Bone marrow (tissue), 2 donors: ENCODE measurements around the gene MED13L.
A peak's percentile ranks its signal among the peaks of the same experiment; 100 is the strongest.

Experiments used
- DNase-seq, 2 donors: peaks; one replicate each; lab custom pipeline; 2025; lab: John Stamatoyannopoulos, UW

The MED13L gene

GRCh38 chr12:116087962-116088361 is 189.5 kb downstream of the MED13L start:
- DNase-seq, result peak in 1 of 2 donors; percentile 38

GRCh38 chr12:116087399-116087798 is 190.1 kb downstream of the MED13L start:
- peak in 1 of 2 donors; percentile 34 for DNase-seq

- no peak for DNase-seq
Measured at GRCh38 chr12:116080415-116080814, 197.1 kb downstream of the MED13L start.

GRCh38 chr12:116078396-116078795 is 199.1 kb downstream of the MED13L start:
- no peak for DNase-seq

GRCh38 chr12:116077431-116077830 is 200.1 kb downstream of the MED13L start:
- no peak for DNase-seq

GRCh38 chr12:116076399-116076798 is 201.1 kb downstream of the MED13L start:
- DNase-seq, result no peak

- DNase-seq, result no peak
Measured at GRCh38 chr12:116074686-116075085, 202.8 kb downstream of the MED13L start.

GRCh38 chr12:116071555-116072230 is 205.8 kb downstream of the MED13L start:
- DNase-seq, result no peak

- no peak for DNase-seq
Measured at GRCh38 chr12:116070444-116070843, 207.0 kb downstream of the MED13L start.

GRCh38 chr12:116069943-116070342 is 207.6 kb downstream of the MED13L start:
- DNase-seq, result no peak

- DNase-seq, result no peak
Measured at GRCh38 chr12:116068853-116069252, 208.6 kb downstream of the MED13L start.

GRCh38 chr12:116068371-116068770 is 209.1 kb downstream of the MED13L start:
- no peak for DNase-seq

GRCh38 chr12:116067892-116068291 is 209.6 kb downstream of the MED13L start:
- peak in 1 of 2 donors; percentile 11 for DNase-seq

GRCh38 chr12:116066381-116067230 is 210.9 kb downstream of the MED13L start:
- peak in 1 of 2 donors; percentile 28 for DNase-seq

GRCh38 chr12:116065606-116066005 is 211.9 kb downstream of the MED13L start:
- DNase-seq, result no peak

GRCh38 chr12:116064493-116064892 is 213.0 kb downstream of the MED13L start:
- no peak for DNase-seq

- DNase-seq, result no peak
Measured at GRCh38 chr12:116062698-116063097, 214.8 kb downstream of the MED13L start.

- DNase-seq, result peak in 1 of 2 donors; percentile 65
Measured at GRCh38 chr12:116060764-116061163, 216.7 kb downstream of the MED13L start.

GRCh38 chr12:116059904-116060303 is 217.6 kb downstream of the MED13L start:
- DNase-seq, result no peak

GRCh38 chr12:116058574-116058973 is 218.9 kb downstream of the MED13L start:
- no peak for DNase-seq

GRCh38 chr12:116057356-116057755 is 220.1 kb downstream of the MED13L start:
- DNase-seq, result no peak

- no peak for DNase-seq
Measured at GRCh38 chr12:116055895-116056607, 221.4 kb downstream of the MED13L start.

- DNase-seq, result no peak
Measured at GRCh38 chr12:116054280-116054679, 223.2 kb downstream of the MED13L start.
